ENCODE results near the gene MBD3.

The MBD3 gene

DNA sequence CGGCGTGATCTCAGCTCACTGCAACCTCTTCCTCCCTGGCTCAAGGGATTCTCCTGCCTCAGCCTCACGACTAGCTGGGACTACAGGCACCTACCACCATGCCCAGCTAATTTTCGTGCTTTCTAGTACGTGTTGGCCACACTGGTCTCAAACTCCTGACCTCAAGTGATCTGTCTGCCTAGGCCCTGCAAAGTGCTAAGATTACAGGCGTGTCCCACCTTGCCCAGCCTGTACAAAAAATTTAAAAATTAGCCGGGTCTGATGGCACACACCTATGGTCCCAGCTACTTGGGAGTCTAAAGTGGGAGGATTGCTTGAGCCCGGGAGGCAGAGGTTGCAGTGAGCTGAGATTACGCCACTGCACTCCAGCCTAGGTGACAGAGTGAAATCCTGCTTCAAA lies 19.9 kb downstream of the MBD3 start:
- Mint-ChIP-seq H3K27ac (no peak overlapping the region), H3K36me3 (peaks cover 1% of the 10 kb centered on the region), H3K9me3 (no peaks in the 10 kb centered on the region), H3K4me1 (peaks cover 3% of the 10 kb centered on the region), H3K4me3 (no peak overlapping the region), H3K27me3 (peaks cover 5% of the 10 kb centered on the region)

DNA sequence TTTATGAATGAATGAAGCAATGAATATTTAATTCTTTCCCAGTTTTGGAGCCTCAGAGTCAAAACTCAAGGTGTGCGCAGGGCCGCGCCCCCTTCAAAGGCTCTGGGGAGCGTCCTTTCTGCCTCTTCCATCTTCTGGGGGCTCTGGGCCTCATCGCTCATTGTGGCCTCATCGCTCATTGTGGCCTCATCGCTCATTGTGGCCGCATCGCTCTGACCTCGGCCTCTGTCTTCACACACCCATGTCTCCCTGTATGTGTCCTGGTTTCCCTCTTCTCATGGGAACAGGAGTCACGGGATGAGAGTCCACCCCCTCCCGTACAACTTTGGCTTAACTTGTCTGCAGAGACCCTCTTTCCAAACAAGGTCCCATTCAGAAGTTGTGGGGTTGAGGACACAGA lies 21.3 kb downstream of the MBD3 start:
- H3K4me1 Mint-ChIP-seq = peaks cover 3% of the 10 kb centered on the region
- peaks cover 5% of the 10 kb centered on the region for H3K27me3 Mint-ChIP-seq
- H3K27ac Mint-ChIP-seq = no peak overlapping the region
- H3K9me3 Mint-ChIP-seq = no peaks in the 10 kb centered on the region
- H3K36me3 Mint-ChIP-seq = peaks cover 1% of the 10 kb centered on the region
- no peak overlapping the region for H3K4me3 Mint-ChIP-seq

DNA sequence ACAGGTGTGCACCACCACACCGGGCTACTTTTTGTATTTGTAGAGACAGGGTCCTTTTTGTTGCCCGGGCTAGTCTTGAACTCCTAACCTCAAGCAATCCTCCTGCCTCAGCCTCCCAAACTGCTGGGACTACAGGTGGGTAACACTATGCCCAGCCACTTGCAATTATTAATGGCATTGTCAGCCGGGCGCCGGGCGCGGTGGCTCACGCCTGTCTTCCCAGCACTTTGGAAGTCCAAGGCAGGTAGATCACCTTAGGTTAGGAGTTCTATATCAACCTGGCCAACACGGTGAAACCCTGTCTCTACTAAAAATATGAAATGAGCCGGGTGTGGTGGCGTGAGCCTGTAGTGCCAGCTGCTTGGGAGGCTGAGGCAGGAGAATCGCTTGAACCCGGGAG lies 21.8 kb downstream of the MBD3 start:
- Mint-ChIP-seq H3K27ac (no peak overlapping the region), H3K9me3 (no peaks in the 10 kb centered on the region), H3K27me3 (peaks cover 5% of the 10 kb centered on the region), H3K36me3 (peaks cover 1% of the 10 kb centered on the region), H3K4me3 (no peak overlapping the region), H3K4me1 (peaks cover 3% of the 10 kb centered on the region)

DNA sequence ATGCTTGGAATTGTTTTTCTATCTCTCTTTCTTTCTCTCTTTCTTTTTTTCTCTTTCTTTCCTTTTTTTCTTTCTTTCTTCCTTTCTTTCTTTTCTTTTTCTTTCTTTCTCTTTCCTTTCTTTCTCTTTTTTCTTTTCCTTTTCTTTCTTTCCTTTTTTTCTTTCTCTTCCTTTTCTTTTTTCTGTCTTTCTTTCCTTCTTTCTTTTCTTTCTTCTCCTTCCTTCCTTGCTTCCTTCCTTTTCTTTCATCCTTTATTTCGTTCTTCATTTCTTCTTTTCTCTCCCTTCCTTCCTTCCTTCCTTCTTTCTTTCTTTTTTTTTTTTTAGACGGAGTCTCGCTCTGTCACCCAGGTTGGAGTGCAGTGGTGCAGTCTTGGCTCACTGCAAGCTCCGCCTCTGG lies 22.7 kb downstream of the MBD3 start:
- no peaks in the 10 kb centered on the region for H3K9me3 Mint-ChIP-seq
- H3K4me3 Mint-ChIP-seq = peak overlapping the region; percentile 58
- H3K27ac Mint-ChIP-seq = peak overlapping the region; percentile 62
- H3K36me3 Mint-ChIP-seq = peaks cover 1% of the 10 kb centered on the region
- H3K27me3 Mint-ChIP-seq = peaks cover 5% of the 10 kb centered on the region
- peaks cover 3% of the 10 kb centered on the region for H3K4me1 Mint-ChIP-seq

DNA sequence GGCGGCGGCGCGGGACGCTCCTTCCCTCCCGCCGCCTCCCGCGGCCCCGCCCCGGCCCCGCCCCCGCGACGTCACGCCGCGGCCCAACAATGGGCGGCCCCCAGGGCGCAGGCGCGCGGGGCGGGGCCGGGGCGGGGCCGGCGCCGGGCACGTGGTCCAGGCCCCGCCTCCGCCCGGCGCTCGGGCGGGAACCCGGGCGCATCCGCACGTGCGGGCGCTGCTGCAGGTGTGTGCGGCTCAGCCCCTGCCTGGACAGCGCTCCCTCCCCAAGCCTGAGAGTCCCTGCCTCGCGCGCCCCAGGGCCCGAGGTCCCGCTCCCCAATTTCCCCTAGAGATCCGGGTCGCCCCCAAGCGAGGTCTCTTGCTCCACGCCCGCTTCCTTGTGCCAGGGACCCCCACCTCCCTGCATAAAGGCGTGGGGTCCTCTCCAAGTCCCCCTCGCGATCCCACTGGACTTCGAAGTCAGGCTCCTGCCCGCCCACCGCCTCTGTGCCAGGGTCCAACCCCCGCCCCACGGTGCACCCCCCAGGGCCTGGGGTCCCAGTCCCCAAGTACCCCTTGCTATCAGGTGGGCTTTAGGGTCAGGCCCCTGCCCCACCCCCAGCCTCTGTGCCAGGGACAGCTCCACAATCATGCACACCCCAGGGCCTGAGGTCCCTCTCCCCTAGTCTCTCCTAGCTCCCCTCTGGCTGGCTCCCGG lies 24.2 kb downstream of the MBD3 start, which contains the start of gene MEX3D:
MEX3D (minus strand) TSS at position 6 of the 700 bp plus-strand sequence. CDS start 267 bp downstream, outside the sequence.
- H3K9me3 Mint-ChIP-seq = no peaks in the 10 kb centered on the region
- H3K27me3 Mint-ChIP-seq = peaks cover 5% of the 10 kb centered on the region
- H3K27ac Mint-ChIP-seq = no peak within 1 kb of the TSS
- peaks cover 1% of the 10 kb centered on the region for H3K36me3 Mint-ChIP-seq
- H3K4me1 Mint-ChIP-seq = peaks cover 3% of the 10 kb centered on the region
- H3K4me3 Mint-ChIP-seq = peak within 1 kb of the TSS; percentile 23

DNA sequence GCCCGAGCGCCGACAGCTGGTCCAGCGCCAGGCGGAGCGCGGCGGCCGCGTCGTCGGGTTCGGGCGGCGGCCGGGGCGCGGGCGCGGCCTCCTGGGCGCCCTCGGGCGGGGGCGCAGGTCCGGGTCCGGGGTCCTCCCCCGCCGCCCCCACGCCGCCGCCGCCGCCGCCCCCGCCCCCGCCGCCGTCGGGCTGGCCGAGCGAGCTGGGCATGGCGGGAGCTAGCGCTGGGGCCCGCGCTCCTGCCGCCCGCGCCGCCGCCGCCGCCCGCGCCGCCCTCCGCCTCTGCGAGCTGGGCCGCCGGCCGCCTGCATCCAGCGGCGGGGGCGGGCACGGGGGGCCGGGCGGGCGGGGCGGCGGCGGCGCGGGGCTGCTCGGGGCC lies 24.8 kb downstream of the MBD3 start:
- no peaks in the 10 kb centered on the region for H3K36me3 Mint-ChIP-seq
- peaks cover 5% of the 10 kb centered on the region for H3K27me3 Mint-ChIP-seq
- H3K4me3 Mint-ChIP-seq = no peak overlapping the region
- H3K9me3 Mint-ChIP-seq = no peaks in the 10 kb centered on the region
- H3K4me1 Mint-ChIP-seq = peaks cover 3% of the 10 kb centered on the region
- H3K27ac Mint-ChIP-seq = no peak overlapping the region

DNA sequence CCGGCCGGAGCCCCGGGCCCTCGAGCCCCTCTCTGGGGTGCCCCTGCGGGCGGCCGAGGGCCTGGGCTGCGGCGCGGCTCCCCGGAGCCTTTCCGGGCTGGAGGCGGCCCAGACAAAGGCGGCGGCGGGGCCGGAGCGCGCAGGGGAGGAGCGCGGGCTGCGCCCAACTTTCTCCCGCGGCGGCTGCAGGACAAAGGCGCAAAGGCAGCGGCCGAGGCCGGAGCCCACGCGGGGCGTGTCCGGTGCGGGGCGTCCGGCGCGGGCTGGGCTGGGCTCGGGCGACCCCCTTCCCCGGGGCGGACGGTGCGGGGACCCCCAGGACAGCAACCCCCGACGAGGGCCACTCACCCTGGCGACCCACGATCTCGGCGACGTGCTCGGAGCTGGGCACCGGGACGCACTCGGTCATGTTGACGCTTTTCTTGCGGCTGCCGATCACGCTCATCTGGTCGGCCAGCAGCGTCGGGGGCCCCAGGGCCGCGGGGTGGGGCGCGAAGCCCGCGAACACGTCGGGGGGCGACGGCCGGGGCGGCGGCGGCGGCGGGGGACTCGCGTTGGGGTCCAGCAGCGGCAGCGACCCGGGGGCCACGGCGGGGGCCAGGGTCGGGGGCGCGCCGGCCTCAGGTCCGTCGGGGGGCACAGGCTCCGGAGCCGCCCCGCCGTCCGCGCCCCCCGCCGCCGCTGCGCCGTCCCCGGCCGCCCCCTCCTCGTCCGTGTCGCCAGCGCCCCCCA lies 25.4 kb downstream of the MBD3 start:
- Mint-ChIP-seq H3K4me3 (no peak overlapping the region), H3K27me3 (peaks cover 5% of the 10 kb centered on the region), H3K36me3 (no peaks in the 10 kb centered on the region), H3K9me3 (no peaks in the 10 kb centered on the region), H3K4me1 (peaks cover 3% of the 10 kb centered on the region), H3K27ac (no peak overlapping the region)

DNA sequence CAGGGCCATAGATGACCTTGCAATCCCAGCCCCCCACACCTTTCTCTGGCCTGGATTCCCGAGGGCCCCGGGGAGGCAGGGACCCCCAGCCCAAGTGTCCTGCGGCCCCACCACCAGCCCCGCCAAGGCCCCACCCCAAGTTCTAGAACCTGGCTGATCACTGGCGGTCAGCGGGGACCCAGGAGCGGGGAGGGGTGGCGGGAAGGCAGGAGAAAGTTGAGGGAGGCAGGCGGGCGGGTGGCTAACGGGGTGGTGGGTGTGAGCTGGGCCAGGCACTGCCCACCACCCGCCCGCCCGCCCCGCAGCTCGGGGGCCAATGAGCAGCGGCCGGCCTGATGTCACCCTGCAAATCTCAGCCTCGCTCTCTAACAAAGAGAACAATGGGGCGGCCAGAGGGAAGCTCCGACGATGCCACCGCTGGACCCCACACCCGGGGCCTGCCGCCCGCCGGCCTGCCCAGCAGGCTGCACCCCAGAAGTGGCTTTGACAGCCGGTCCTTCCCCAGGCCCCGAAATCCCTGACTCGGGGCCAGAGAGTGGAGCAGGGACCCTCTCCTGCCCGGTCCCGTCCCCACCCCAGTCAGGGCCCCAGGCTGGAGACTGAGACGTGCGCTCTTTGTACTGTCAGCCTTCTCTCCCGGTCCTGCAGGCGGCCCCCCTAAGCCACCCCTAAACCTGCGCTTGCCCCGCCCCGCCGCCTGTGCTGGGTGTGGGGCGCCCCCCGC lies 26.1 kb downstream of the MBD3 start:
- no peak overlapping the region for H3K4me3 Mint-ChIP-seq
- H3K4me1 Mint-ChIP-seq = peaks cover 3% of the 10 kb centered on the region
- H3K36me3 Mint-ChIP-seq = no peaks in the 10 kb centered on the region
- peaks cover 5% of the 10 kb centered on the region for H3K27me3 Mint-ChIP-seq
- H3K27ac Mint-ChIP-seq = no peak overlapping the region
- no peaks in the 10 kb centered on the region for H3K9me3 Mint-ChIP-seq

DNA sequence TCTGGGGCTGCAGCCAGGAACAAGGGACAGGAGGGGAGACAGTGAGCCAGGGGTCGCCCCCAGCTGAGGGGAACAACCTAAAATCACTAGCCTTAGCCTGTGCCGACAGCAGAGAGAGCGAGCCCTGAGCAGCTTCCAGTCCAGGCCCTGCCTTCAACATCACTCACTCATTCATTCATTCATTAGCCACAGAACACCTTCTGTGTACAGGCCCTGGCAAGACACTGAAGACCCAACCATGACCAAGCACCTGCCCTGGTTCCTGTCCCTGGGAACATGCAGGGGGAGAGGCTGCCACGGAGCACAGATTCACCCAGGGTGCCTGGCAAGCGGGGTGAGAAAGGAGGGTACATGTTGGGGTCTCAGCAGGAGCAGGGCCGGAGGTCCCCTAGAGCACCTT lies 29.4 kb downstream of the MBD3 start:
- Mint-ChIP-seq H3K9me3 (no peaks in the 10 kb centered on the region), H3K4me1 (no peaks in the 10 kb centered on the region), H3K4me3 (no peak overlapping the region), H3K36me3 (no peaks in the 10 kb centered on the region), H3K27me3 (no peaks in the 10 kb centered on the region), H3K27ac (no peak overlapping the region)

DNA sequence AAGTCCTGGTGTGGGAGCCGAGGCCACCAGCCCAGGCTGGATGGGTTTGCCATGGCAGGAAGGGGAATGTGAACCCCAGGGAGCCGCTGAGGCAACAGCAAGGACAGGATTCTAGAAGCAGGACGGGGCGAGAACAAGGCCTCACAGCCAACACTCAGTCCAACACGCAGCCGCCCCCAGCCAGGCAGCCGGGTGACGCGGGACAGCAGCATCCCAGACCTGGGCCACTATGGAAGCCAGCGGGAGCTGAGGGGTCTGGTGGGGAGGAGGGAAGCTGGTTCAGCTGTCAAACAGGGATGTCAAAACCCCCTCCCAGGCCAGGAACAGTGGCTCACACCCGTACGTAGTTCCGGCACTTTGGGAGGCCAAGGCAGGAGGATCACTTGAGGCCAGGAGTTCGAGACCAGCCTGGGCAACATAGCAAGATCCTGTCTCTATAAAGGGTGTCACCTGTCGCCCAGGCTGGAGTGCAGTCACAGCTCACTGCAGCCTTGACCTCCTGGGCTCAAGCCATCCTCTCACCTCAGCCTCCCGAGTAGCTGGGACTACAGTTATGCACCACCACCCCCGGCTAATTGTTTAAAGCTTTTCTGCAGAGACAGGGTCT lies 31.3 kb downstream of the MBD3 start:
- no peak overlapping the region for H3K27ac Mint-ChIP-seq
- no peak overlapping the region for H3K4me3 Mint-ChIP-seq
- no peaks in the 10 kb centered on the region for H3K4me1 Mint-ChIP-seq
- H3K36me3 Mint-ChIP-seq = no peaks in the 10 kb centered on the region
- no peaks in the 10 kb centered on the region for H3K9me3 Mint-ChIP-seq
- H3K27me3 Mint-ChIP-seq = no peaks in the 10 kb centered on the region

DNA sequence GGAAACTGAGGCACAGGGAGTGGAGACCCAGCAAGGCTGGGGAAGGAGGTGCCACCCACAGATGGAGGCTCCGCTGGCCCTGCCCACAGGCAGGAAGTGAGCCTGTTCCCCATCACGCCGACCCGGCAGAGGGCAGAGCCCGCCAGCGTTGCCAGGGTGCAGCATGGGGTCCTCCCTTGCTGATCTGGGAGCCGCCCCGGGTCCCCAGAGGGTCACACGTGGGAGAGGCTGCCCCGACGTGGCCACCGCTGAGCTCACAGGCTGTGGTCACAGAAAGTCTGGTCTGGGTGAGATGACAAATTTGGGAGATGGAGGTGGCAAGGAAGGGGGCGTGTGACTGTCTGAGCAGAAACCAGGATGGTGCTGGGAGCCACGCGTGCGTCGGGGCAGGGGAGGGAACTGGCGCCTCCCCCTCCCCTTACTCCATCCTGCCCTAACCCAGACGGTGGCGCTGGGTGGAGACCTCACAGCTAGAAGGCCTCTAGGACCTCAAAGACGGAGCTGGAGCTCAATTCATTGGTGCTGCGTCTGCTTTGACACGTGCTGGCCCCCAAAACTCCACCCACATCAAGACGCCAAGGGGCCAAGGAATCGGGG lies 32.3 kb downstream of the MBD3 start:
- Mint-ChIP-seq H3K27ac (no peak overlapping the region), H3K4me3 (no peak overlapping the region)

DNA sequence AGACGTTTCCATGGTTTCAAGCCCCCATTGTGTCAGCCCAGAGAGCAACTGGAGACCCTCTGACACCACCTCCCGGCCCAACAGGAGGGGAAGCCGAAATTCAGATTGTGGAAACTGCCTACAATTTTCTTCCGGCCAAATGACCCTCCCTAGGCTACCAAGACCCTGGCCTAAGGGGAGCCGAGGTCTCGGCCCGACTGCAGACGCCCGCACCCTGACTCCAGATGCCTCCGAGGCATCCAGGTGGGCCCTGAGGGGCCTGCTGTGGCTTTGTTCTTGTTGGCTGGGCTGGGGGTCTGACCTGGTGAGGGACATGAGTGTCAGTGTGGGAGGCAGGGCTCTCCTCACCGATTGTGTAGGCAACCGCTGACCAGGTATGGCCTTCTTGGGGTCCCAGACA lies 34.1 kb downstream of the MBD3 start:
- H3K27me3 Mint-ChIP-seq = no peaks in the 10 kb centered on the region
- no peaks in the 10 kb centered on the region for H3K9me3 Mint-ChIP-seq
- no peak overlapping the region for H3K4me3 Mint-ChIP-seq
- no peaks in the 10 kb centered on the region for H3K36me3 Mint-ChIP-seq
- H3K4me1 Mint-ChIP-seq = no peaks in the 10 kb centered on the region
- H3K27ac Mint-ChIP-seq = no peak overlapping the region

More for the DNA sequence above, 32.3 kb downstream of the MBD3 start:
- Mint-ChIP-seq H3K4me1 (no peaks in the 10 kb centered on the region), H3K9me3 (no peaks in the 10 kb centered on the region), H3K36me3 (no peaks in the 10 kb centered on the region), H3K27me3 (no peaks in the 10 kb centered on the region)

DNA sequence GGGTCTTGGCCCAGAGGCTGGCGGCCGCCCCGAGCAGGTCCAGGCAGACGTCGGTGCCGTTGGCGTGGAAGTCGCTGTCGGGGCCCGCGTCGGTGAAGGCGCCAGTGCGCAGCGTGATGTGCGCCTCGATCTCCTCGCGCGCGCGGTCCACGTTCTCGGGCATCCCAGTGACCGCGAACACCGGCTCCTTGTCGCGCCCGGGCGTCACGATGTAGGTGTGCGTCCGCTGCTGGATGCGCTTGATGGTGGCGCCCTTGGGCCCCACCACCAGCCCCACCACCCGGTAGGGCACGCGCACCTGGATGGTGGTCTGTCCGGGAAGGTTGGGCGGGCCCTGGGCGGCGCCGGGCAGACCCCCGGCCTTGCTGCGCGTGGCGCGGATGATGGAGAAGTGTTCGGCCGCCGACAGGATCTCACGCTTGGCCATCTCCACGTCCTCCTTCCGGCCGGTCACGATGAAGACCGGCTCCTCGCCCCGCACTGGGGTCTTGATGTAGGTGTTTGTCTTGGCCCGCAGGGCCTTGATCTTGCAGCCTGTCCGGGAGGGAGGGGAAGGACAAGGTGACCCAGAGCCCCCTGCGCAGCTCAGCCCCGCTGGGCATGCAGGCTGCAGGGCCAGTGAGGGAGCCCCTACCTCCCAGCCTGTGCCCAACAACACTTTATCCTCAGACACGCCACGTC lies 36.1 kb downstream of the MBD3 start:
- Mint-ChIP-seq H3K36me3 (no peaks in the 10 kb centered on the region), H3K27me3 (no peaks in the 10 kb centered on the region), H3K9me3 (no peaks in the 10 kb centered on the region), H3K4me3 (no peak overlapping the region), H3K27ac (no peak overlapping the region), H3K4me1 (no peaks in the 10 kb centered on the region)

DNA sequence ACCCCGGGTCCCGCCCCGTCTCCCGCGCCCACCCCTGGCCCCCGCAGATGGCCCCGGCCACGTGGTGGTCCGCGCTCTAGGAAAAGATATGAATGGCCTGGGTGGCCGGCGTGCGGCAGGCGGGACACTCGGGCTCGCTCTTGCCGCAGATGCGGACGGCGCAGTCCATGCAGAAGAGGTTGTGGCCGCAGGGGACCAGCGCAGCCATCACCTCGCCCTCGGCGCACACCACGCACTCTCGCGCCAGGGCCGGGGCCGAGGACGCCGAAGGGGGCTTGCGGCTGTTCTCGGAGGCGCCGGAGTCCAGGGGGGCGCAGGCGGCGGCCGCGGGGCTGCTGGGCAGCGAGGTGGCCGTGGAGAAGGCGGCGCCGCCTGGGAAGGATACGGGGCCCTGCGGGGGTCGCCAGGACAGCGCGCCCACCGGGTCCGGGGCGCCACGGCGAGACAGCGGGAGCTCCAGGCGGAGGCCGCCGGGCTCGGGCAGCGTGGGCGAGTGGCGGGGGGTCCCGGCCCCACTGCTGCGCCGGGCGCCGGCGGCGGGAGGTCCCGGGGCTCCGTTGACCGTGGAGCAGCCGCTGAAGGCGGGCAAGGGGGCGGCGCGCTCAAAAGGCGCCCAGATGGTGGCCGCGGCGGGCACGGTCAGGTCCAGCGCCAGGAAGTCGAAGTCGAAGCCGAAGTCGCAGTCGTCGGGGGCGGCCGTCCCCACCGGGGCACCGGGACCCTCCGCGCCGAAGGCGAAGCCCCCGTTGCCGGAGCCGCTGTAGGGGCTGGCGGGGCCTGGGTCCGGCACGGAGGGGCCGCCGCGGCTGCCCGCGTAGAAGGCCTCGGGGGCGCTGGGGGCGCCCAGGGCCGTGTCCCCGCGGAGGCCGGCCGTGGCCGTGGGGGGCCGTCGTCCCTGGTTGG lies 36.9 kb downstream of the MBD3 start:
- H3K27me3 Mint-ChIP-seq = no peaks in the 10 kb centered on the region
- no peak overlapping the region for H3K4me3 Mint-ChIP-seq
- H3K4me1 Mint-ChIP-seq = no peaks in the 10 kb centered on the region

More for the DNA sequence above, 36.9 kb downstream of the MBD3 start:
- Mint-ChIP-seq H3K9me3 (no peaks in the 10 kb centered on the region), H3K36me3 (no peaks in the 10 kb centered on the region), H3K27ac (no peak overlapping the region)
